Skin epidermis (tissue), 12 donors: ENCODE measurements around the gene SMIM23.
"Not testable (repeated sequence)": the region's sequence is repeated elsewhere in the genome, so short reads cannot be mapped to it uniquely, and the experiment has no call there.

Experiments
- H3K27ac ChIP-seq, 21 experiments: fragments of 200-600 bp; sonication (generic) in 11 of 21; one replicate each; pipeline ENCODE4 v1.5.0; 2020; ENCODE audit warnings: mild to moderate bottlenecking in 3 of 21, inconsistent platforms in 2 of 21, moderate library complexity in 2 of 21
- H3K4me3 ChIP-seq, 7 experiments: fragments of 200-600 bp; sonication (generic) in 2 of 7; one replicate each; pipeline ENCODE4 v1.5.0; 2020; ENCODE audit warnings: inconsistent platforms in 2 of 7, mild to moderate bottlenecking in 2 of 7, moderate library complexity in 1 of 7

The SMIM23 gene

GRCh38 chr5:171770153-171770552, 15.5 kb upstream of the SMIM23 start:
- Histone ChIP-seq H3K27ac (no peak overlapping the region), H3K4me3 (no peak overlapping the region)

- Histone ChIP-seq H3K27ac (no peak overlapping the region), H3K4me3 (no peak overlapping the region)
Observed at GRCh38 chr5:171771856-171772255, 13.8 kb upstream of the SMIM23 start.

DNA sequence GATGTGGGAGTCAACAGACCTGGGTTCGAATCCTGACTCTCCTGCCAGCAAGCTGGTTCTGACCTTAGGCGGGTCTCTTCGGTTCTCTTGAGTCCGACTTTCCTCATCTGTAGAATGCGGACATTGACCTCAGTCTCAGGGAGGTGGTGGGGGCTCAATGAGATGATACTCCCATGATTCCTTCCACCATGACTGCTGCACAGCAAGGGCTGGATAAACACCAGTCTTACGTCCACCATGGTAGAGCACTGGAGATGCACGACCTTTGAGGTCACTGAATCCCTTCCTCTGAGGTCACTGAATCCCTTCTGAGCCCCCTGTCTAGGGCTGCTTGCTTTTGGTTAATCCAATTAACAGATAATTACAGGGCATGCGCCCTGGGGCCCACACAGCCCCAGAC, 12.5 kb upstream of the SMIM23 start:
- H3K4me3 ChIP-seq: no peak overlapping the region
- no peak overlapping the region for H3K27ac ChIP-seq

DNA sequence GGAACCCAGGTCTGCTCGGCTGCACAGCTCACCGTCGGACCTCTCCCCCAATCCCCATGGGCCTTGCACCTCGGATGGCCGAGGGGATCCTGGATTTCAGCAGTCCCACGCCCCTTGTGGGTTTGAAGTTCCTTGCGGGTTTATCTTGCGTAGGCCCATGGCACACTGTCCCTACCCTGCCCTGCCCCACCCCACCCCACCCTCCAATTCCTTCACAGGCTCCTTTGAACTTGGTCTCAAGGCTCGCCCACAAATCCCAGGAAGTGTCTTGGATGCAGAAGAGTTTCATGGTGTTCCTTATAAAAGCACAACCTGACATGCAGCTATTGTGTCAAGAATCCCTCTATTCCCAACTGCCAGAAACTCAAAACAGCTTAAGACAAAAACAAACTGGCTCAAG, 11.2 kb upstream of the SMIM23 start:
- Histone ChIP-seq H3K27ac (no peak overlapping the region), H3K4me3 (no peak overlapping the region)

DNA sequence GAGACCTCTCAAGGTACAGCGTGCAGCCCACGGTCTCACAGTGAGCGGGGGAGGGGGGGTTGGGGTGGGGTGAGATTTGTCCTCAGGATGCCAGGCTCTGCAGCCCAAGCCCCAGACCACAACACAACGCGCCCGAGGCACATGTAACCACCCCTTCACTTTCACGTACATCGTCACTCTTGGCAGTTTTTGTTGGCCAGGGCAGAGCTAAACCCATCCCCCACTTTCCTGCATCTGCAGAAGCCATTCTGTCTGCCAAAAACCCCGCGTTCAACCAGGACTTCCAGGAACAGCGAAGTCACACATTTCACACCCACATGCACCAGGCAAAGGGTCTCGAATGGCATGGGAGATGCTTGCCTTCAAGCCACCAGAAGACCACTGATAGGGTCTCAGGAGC, 9.4 kb upstream of the SMIM23 start:
- Histone ChIP-seq H3K4me3 (no peak overlapping the region), H3K27ac (peak overlapping the region in 1 of 21 experiments; percentile 14)

DNA sequence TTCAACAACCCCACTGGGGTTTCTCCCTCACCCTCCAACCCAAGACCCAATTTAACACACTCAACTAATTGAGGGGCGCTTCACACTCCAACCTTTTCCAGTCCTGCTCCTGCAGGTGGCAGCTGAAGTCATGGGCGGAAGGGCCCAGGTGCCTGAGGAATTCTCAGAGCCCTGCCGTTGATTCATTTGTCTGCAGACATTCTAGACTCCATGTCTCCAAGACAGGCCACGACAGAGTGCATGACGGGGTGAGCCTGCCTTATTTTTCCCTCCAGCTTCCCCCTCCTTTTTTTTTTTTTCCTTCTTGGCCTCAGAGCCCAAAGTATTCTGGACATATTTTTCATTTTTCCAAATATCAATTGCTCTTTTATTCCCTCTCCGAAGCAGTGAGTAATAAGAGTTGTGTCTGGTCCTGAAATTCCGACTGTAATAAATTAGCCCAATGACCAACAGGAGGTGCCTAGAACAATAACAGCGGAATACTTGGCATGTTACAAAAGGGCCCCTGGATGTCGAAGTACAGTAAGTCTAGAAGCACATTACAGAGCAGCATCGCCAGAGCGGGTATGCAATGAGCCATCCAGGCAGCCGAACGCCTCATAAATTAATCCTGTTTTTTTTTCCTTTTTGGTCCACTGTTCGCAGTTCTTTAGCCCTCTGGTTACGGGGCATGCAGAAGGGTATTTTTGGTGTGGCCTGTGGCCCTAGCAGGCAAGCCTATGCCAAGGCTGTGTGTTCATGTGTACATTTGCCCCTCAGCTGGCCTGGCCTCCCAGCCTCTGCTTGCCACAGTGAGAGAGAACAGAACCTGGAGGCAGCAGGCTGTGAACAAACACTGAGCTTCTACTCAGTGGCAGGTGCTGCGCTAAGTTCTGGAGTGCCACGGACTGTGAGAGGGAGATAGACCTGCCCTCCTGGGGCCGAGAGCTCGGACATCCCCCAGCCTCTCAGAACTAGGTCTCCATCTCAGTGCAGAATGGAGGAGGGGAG, 8.6 kb upstream of the SMIM23 start:
- H3K27ac ChIP-seq: peak overlapping the region in 1 of 21 experiments; percentile 43
- H3K4me3 ChIP-seq: no peak overlapping the region

- H3K4me3 ChIP-seq, H3K27ac ChIP-seq: not testable (repeated sequence)
Observed at GRCh38 chr5:171781744-171782143, 3.9 kb upstream of the SMIM23 start.

GRCh38 chr5:171782332-171782966, 3.2 kb upstream of the SMIM23 start:
- H3K27ac ChIP-seq: no peak overlapping the region
- no peak overlapping the region for H3K4me3 ChIP-seq

- H3K4me3 ChIP-seq: no peak overlapping the region
- no peak overlapping the region for H3K27ac ChIP-seq
Observed at GRCh38 chr5:171783051-171783450, 2.6 kb upstream of the SMIM23 start.

- Histone ChIP-seq H3K4me3 (no peak overlapping the region), H3K27ac (no peak overlapping the region)
Observed at GRCh38 chr5:171789353-171789752, 3.7 kb downstream of the SMIM23 start.

DNA sequence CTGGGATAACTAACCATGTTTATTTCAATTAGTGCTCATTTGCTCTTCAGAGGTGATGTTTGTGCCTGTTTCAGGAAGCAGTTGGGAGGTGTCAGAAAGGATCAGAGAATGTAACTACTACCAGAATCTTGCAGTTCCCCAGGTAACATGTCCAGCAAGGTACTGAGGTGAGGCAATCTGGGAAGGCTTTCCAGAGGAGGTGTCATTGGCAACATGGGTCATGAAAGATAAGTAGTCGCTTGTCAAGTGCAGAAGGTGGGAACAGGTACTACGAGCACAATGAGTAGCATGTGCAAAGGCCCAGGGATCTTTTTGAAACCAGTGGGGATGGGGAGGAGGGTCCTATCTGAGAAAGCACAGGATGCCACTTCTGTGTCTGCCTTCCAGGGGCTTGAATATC, 4.8 kb downstream of the SMIM23 start:
- no peak overlapping the region for H3K27ac ChIP-seq
- H3K4me3 ChIP-seq: no peak overlapping the region

GRCh38 chr5:171794470-171794960, 8.9 kb downstream of the SMIM23 start:
- H3K27ac ChIP-seq: no peak overlapping the region
- H3K4me3 ChIP-seq: no peak overlapping the region

DNA sequence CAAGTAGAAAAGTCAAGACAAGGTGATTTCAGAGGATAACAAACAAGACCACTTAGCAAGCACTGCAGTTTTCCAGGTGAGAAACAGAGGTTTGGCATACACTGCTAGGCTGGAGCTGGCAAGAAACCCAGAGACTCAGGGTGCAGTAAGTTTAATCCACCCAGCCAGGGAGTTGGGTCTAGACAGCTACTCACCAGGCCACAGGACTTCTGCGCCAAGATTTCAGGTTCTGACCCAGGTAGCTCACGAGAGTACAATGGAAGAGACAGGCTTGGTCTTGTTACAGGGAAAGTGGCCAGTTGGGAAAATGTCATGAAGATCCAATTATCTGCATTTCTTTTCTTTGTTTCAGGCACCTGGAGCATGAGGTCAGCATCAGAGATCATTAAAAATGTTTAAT, 9.8 kb downstream of the SMIM23 start:
- Histone ChIP-seq H3K4me3 (no peak overlapping the region), H3K27ac (no peak overlapping the region)

- no peak overlapping the region for H3K27ac ChIP-seq
- no peak overlapping the region for H3K4me3 ChIP-seq
Observed at GRCh38 chr5:171796436-171796835, 10.8 kb downstream of the SMIM23 start.

GRCh38 chr5:171797543-171797942, 11.9 kb downstream of the SMIM23 start:
- no peak overlapping the region for H3K4me3 ChIP-seq
- H3K27ac ChIP-seq: no peak overlapping the region

GRCh38 chr5:171798418-171798817, 12.8 kb downstream of the SMIM23 start:
- no peak overlapping the region for H3K4me3 ChIP-seq
- H3K27ac ChIP-seq: no peak overlapping the region

DNA sequence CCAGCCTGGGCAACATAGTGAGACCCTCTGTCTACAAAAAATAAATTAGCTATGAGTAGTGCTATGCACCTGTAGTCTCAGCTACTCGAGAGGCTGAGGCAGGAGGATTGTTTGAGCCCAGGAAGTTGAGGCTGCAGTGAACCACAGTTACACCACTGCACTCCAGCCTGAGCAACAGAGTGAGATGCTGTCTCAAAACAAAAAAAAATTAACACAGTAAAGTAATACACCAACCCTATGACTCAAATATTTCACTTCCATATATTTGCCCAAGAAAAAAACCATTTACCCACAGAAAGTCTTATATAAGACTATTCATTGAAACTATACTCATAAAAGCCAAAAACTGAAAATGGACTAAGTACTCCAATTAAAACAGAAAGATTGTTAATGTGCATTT, 16.2 kb downstream of the SMIM23 start:
- Histone ChIP-seq H3K27ac (no peak overlapping the region), H3K4me3 (no peak overlapping the region)

GRCh38 chr5:171805746-171806145, 20.1 kb downstream of the SMIM23 start:
- H3K27ac ChIP-seq: no peak overlapping the region
- H3K4me3 ChIP-seq: no peak overlapping the region

DNA sequence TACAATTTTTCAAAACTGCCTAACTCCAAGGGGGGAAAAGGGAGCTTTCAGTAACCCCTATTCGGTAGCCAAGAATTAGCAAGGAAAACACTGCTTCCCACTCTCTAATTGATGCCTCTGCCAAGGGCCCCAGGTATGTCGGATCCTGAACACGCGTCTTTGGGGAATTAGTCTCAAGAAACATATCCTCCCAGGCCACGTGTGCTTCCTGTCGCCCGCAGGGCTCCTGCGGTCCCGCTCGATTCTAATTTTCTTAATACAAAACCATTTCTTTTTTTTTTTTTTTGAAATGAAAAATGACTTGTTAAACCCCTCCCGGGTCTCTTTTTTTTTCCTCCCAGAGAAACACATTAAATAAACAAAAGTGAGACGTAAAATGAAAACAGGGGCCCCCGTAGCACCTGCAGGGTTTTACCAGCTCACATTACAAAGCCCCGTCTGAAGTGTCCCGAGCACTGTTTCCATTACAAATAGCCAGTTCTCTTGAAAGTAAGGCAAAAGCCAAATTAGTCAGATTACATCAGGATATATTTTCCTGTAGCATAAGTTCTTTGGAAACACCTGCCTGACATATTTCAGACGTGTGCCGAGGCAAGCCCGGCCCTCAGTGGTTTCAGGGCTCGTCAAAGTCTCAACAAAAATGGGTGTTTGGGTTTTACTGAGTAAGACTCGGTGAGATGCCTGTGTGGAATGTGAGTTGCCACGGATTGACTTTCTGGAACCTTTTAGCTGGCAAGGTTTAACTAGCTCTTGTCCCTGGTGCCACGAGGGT, 21.5 kb downstream of the SMIM23 start:
- Histone ChIP-seq H3K27ac (no peak overlapping the region), H3K4me3 (no peak overlapping the region)

GRCh38 chr5:171808453-171808852, 22.8 kb downstream of the SMIM23 start:
- Histone ChIP-seq H3K4me3 (no peak overlapping the region), H3K27ac (no peak overlapping the region)
